Endometrial microvascular endothelial cells (primary cell): Measurements from ENCODE around the gene MAU2. TPM values are rescaled to one million over a fixed set of nuclear protein-coding genes. Genes with fewer than 3 reads are reported as not detected.

Experiments
- in situ Hi-C: cut with HindIII; loops from 2 replicates; pipeline ENCODE4 v1.10.0; 2017; ENCODE audit warnings: low sequenced_read_pairs, low pct_unique_long_range_greater_than_20kb; ENCODE audit errors: inconsistent ontology term
- total RNA-seq: library from RNA; depleted of rRNA; stranded (reverse); fragments of >200 nt; gene quantifications from one replicate; pipeline ENCODE4 v1.2.3, GENCODE V29; 2015; ENCODE audit errors: inconsistent ontology term

MAU2 gene
- 35.3 TPM for total RNA-seq

DNA sequence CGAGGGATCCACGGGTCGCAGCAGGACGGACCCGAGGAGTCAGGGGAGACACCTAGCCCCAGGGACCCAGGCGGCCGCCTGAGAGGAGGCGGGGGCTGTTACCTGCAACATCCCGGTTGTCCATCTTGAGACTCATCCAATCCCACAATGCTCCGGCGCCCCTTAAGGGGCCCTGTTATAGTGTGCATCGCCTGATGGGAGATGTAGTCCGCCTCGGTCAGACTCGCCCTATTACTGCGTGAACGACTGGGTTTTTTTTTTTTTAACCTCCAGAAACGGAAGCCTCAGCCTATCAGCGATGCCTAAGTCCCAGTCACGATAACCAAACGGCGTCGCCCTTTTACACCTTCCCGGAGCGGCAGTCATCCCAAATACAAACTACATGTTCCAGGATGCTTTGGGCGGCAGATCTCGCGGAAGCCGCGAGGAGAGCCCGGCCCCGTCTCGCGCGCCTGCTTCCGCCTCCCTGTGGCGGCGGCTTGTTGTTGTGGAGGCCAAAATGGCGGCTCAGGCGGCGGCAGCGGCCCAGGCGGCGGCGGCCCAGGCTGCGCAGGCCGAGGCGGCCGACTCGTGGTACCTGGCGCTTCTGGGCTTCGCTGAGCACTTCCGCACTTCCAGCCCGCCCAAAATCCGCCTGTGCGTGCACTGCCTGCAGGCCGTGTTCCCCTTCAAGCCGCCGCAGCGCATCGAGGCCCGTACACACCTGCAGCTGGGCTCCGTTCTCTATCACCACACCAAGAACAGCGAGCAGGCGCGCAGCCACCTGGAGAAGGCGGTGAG is at the start of gene MAU2, which contains the start of gene SUGP1:
Gene MAU2, plus strand, starts transcription at position 469 of the 780 bp plus-strand sequence. Its CDS starts 31 bp downstream, at position 500.
Gene SUGP1, minus strand, starts transcription at position 149 of the 780 bp plus-strand sequence. Its CDS starts 13 bp downstream, at position 136.
- in situ Hi-C loops, result no loop called here

DNA sequence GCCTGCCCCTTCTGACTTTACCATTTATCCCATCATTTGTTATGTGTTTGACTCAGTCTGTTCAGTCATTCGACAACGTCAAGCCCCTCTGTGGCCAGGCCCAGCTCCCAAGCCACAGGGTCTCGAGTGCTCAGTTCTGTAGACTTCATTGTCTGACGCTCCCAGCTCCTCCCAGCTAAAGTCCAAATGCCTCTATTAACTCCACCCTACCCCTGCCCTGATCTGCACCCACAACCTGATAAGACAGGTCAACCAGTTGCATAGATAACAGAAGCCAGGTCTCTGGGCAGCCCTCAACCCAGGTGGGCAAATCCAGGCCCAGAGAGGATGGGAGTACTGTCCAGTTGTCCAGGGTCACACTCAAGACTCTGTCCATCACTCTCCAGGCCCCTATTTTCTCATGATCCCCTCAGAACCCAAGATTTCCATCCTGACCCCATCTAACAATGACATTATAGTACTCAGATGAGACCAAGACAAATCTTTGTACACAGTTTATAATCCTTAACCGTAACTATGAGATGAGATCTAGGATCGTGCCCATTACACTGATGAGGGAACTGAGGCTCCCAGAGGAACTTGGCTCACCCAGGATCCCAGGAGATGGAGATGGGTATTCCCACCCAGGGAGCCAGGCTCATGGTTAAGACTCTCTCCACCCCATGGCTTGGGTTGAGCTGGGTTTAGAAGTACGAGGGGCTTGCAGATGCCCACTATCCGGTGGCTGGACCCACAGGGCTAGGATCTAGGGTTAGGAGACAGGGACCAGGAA is 48.6 kb upstream of the MAU2 start:
- in situ Hi-C loops, result no loop called here

- in situ Hi-C loops, result no loop called here
Observed at GRCh38 chr19:19274146-19274545, 46.5 kb upstream of the MAU2 start.

- in situ Hi-C loops, result no loop called here
Observed at GRCh38 chr19:19274716-19275565, 45.7 kb upstream of the MAU2 start.

- in situ Hi-C loops, result no loop called here
Observed at GRCh38 chr19:19276386-19276785, 44.2 kb upstream of the MAU2 start.

DNA sequence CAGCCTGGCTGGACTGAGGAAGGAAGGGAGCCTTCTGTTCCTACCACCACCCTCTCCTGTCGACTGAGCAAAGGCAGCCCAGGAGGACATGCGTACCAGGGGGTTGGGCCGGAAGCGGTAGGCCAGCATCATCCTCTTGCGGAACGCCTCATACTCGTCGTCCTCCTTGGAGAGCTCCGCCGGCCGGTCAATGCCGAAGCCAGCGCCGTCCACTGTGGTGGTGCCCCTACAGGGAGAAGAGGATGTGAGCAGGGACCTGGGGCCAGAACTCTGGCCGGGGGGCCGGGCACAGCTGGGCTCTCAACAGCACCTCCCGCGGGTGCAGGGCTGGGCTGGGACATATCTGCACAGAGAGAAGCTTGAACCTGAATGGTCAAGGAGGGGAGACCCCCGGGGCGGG is 43.8 kb upstream of the MAU2 start:
- in situ Hi-C loops, result no loop called here

DNA sequence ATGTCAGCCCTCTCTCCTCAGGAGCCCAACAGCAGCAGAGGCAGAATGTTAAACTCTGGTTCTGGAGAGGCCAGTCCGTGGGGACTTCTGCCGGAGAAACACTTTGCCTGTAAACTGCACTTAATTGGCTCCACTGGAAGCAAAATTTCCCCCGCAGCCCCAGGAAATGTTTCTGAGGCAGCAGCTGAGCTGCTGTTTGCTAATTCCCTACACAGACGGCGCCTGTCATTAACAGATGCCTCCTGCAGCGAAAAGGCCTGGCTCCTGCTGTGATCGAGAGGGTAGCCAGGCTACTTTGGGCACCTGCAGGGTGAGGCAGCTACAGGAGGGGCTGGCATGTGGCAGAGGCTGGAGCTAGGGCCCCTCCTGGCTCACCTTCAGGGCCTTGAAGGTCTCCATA is 42.3 kb upstream of the MAU2 start:
- in situ Hi-C loops, result no loop called here

DNA sequence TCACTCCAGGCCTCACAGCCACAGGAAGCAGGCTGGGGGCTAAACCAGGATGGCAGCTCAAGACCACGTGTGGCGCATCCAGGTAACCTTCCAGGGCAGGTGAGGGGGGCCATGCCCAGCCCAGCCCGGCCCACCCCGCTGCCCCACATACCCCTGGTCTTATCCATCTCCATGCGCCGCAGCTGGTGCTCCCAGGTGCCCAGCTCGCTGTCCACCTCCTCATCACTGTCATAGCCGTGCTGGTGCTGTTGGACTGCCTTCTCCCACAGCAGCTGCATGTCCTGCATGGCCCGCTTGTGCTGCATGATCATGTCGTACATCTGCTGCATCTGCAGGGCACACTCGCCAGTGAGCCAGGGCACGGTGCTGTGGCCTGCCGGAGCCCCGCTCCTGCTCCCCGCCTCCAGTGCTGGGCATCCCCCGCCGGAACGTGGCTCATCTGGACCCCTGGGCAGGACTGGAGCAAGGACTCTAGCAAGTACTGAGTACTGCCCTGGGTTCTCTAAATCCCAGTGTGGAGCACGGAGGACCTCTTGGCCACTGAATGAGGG is 41.5 kb upstream of the MAU2 start:
- in situ Hi-C loops, result no loop called here

- in situ Hi-C loops, result no loop called here
Observed at GRCh38 chr19:19279853-19280252, 40.8 kb upstream of the MAU2 start.

GRCh38 chr19:19280561-19280960 is 40.1 kb upstream of the MAU2 start:
- in situ Hi-C loops, result no loop called here

DNA sequence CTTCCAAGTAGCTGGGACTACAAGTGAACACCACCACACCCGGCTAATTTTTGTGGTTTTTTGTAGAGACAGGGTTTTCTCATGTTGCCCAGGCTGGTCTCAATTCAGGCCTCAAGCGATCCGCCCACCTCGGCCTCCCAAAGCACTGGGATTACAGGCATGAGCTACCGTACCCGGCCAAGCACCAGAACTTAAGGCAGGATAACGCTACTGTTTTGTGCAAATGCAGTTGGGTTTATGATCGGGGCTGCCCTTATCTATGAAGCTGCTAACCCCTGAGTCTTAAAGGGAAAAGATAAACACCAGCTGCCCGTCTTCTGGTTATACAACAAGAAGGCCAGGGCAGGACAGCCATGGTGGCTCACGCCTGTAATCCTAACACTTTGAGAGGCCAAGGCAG is 34.9 kb upstream of the MAU2 start:
- in situ Hi-C loops, result no loop called here

GRCh38 chr19:19292607-19293006 is 28.0 kb upstream of the MAU2 start:
- in situ Hi-C loops, result no loop called here

DNA sequence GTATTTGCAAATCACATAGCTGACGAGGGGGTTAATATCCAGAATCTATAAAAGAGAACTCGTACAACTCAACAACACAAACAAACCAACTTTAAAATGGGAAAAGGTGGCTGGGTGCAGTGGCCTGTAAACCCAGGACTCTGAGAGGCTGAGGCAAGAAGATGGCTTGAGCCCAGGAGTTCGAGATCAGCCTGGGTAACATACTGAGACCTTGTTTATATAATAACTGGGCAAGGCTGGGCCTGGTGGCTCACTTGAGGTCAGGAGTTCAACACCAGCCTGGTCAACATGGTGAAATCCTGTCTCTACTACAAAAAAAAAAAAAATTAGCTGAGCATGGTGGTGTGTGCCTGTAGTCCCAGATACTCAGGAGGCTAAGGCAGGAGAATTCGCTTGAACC is 25.7 kb upstream of the MAU2 start:
- in situ Hi-C loops, result no loop called here

- in situ Hi-C loops, result no loop called here
Observed at GRCh38 chr19:19296953-19297689, 23.5 kb upstream of the MAU2 start.

GRCh38 chr19:19297759-19298158 is 22.9 kb upstream of the MAU2 start:
- in situ Hi-C loops, result no loop called here

DNA sequence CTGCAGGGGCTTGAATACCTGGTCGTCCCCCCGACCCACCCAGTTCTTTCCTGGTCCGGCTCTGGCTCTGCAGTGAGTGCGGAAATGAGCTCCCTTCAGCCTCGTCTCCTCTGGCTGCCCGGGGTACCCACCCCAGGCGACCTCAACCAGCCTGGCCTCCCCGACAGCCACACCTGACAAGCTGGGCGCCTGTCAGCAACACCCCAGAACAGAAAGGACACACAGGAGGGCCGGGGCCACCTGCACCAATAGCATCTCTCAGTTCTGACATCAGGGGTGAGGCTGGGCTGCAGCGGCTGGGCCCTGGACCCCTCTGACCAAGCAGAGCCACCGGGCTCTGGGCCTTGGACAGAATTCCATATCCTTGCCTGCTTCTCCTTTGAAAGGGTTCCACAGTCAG is 20.0 kb upstream of the MAU2 start:
- in situ Hi-C loops, result no loop called here

DNA sequence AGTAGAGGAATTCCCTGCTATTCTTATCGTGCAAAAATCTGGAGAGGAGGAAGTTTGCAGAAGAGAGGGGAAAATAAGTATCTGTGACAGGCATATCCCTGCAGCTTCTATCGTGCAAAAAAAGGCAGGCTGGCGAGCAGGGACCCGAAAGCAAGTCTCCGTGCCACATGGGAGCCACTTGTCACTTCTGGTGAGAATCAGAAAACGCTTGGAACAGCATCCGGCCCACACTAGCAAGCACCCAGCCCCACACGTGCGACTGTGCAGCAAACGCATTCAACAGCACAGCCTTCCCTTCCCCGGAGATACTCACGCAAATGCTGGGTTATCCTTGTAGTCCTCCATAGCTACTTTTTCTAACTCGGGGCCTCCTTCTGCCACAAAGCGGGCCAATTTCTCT is 17.2 kb upstream of the MAU2 start:
- in situ Hi-C loops, result no loop called here

GRCh38 chr19:19304186-19304965 is 16.3 kb upstream of the MAU2 start:
- in situ Hi-C loops, result no loop called here
